ENCODE data around the gene PSD4.
"Not testable (repeated sequence)": the region's sequence is repeated elsewhere in the genome, so short reads cannot be mapped to it uniquely, and the experiment has no call there.

The PSD4 gene

DNA sequence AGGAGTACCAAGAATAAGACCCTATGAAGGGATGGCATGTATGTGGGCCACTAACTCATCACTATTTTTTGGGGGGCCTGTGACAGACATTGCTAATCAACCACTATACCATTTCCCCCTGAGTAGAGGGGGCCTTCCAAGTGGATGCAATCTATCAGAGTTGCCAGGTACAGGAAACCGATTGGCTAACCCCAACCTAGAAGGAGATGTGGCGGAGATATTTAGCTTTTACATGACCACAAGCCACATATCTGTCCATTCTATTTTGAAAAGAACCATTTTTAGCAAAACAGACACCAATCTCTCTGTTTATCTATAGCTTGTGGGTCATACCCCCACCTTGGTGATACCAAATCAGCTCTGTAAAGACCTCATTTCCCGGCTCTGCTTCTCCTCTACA lies 53.9 kb downstream of the PSD4 start:
- FAIRE-seq (no peak), DNase-seq (ENCODE audit: insufficient read length, low spot score) (no peak)
- no peak for TF ChIP-seq POLR2A (IDR thresholded peaks at IDR 0.05; ENCODE audit: low read depth, low read length)

DNA sequence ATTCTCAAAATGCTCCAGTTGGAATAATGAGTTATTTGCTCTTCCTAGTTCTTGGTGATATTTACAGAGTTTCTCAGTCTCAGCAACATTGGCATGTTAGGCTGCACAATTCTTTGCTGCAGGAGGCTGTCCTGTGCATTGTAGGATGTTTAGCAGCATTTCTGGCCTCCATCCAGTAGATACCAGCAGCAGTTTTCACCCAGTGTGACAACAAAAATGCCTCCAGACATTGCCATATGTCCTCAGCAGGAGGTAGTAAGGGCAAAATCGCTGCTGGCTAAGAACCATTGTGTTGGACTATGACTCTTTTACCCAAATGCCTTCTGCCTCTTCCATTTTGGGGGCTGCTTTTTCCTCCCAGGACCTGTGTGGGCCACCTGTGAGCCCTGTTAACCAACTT lies 54.6 kb downstream of the PSD4 start:
- DNase-seq (ENCODE audit: insufficient read length, low spot score) (no peak), FAIRE-seq (no peak)
- no peak for TF ChIP-seq POLR2A (IDR thresholded peaks at IDR 0.05; ENCODE audit: low read depth, low read length)

DNA sequence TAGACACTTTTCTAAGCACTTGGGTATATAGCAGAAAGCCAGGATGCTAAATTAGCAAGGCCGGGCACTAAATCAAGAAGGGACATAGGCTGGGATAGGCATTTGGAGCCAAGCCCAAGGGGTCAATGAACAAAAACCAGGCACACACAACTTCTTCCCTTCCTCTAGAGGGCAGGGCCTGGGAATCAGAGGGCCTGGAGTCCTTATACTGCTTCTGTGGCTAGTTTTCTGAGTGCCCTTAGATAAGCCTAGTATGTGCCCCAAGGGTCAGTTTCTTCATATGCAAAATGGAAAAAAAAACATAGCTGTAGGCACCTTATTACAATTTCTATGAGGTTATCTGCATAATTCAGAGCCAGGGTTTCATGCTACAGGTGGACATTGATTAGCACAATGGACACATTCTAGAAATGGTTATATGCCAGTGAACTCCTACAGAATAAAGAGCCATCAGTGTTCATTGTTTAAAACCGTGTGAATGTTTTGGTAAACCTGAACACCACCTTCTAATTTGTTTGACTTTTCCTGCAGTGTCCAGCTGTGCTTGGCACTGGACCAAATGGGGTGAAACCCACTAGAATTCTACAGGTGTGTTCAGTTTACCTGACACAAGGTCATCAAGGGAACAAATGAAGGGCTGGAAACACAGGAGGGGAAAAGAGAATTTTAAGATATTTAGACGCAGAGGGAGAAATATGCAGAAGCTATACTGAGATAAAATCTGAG lies 55.4 kb downstream of the PSD4 start:
- DNase-seq (ENCODE audit: insufficient read length, low spot score) (no peak), FAIRE-seq (no peak)
- no peak for TF ChIP-seq POLR2A (IDR thresholded peaks at IDR 0.05; ENCODE audit: low read depth, low read length)

DNA sequence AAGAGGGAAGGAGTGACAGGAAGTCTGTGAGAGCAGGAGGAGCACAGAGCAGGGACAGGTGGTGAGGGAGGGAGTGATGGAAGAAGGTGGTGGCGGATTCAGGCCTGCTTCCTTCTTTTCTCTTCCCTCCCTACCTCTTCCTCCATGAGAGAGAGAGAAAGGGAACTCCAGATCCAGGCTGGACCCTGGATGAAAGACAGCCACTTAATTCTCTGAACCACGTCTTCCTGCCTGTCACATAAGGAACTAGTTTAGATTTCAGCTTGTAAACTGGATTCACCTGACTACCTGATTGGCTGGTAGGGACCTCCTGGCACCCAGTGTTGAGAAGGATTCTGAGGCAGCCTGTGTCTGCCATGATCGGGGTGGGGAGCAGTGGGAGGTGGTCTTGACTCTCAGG lies 56.0 kb downstream of the PSD4 start:
- FAIRE-seq (no peak), DNase-seq (ENCODE audit: insufficient read length, low spot score) (no peak)
- no peak for TF ChIP-seq POLR2A (IDR thresholded peaks at IDR 0.05; ENCODE audit: low read depth, low read length)

DNA sequence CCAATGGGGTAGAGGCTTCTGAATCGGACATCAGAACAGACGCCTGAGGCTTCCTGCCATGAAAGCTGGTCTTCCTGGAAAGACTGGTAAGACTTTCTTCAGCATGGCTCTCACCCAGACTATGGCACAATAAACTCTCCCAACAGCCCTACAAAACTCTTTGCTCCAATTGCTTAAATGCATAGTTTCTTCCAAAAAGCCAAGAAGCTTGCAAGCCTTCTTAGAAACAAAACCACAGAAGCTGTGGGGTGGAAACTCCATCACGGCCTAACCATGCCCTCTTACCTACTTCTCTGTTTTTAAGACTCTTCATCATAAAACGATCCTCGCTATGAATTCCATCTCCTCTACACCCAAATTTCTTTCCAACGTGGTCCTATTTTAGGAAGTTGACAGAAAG lies 56.8 kb downstream of the PSD4 start:
- no peak for TF ChIP-seq POLR2A (IDR thresholded peaks at IDR 0.05; ENCODE audit: low read depth, low read length)
- FAIRE-seq (no peak), DNase-seq (ENCODE audit: insufficient read length, low spot score) (no peak)

DNA sequence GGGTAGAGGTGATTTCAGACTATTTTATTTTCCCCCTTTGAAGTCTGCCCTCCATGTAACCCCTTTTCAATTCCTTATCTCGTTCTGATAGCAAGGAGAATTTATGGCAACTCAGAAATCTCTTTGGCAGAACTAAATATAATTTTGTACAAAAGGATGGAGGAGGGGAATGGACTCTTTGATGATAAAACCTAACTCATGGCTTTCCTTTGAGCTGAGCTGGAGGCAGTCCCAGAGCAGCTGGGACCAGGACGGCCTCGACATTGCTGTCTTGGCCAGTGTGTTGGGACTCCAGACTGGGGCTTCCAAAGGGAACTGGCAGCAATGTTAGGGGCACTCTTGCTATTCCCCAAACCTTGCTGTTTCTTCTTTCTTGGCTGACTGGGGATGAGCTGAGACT lies 57.3 kb downstream of the PSD4 start:
- DNase-seq (ENCODE audit: insufficient read length, low spot score) (no peak), FAIRE-seq (no peak)
- TF ChIP-seq POLR2A (IDR thresholded peaks at IDR 0.05; ENCODE audit: low read depth, low read length), result no peak

DNA sequence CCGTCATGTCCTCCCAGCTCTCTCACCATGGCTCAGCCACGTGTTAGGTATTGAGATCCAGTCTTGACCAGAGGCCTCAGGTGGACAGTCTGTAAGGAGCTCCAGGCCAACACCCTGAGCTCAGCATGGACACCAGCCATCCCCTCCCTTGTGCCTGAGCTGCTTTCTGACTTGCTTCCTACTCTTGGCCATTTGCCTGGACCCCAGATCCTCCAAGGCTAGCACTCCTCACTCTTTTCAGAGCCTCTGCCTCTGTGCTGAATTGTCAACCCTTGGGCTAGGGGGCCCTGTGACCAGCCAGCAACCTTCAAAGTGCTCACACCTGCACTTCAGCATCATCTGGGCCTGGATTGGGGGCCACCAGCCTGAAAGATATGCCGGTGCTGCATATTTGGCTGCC lies 58.4 kb downstream of the PSD4 start:
- no peak for FAIRE-seq
- TF ChIP-seq POLR2A (IDR thresholded peaks at IDR 0.05; ENCODE audit: low read depth, low read length), result no peak
- no peak for DNase-seq (ENCODE audit: insufficient read length, low spot score)

DNA sequence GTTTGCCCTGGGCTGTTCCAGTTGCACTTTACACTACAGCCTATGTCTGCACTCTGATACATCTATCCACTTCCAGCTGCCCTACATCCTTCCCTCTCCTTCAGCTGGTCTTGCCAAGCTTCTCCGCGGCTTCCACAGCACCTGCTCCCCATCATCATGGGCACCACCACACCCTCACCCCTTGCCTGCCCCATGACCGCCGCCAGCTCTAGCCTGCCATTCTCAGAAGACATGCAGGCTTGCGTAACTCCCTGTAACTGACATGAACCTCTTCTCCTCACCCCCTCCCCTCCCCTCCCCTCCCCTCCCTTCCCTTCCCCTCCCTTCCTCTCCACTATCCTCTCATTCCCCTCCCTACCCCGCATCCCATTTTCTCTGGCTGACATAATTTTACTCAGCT lies 59.0 kb downstream of the PSD4 start:
- no peak for DNase-seq (ENCODE audit: insufficient read length, low spot score)
- no peak for TF ChIP-seq POLR2A (IDR thresholded peaks at IDR 0.05; ENCODE audit: low read depth, low read length)
- no peak for FAIRE-seq

DNA sequence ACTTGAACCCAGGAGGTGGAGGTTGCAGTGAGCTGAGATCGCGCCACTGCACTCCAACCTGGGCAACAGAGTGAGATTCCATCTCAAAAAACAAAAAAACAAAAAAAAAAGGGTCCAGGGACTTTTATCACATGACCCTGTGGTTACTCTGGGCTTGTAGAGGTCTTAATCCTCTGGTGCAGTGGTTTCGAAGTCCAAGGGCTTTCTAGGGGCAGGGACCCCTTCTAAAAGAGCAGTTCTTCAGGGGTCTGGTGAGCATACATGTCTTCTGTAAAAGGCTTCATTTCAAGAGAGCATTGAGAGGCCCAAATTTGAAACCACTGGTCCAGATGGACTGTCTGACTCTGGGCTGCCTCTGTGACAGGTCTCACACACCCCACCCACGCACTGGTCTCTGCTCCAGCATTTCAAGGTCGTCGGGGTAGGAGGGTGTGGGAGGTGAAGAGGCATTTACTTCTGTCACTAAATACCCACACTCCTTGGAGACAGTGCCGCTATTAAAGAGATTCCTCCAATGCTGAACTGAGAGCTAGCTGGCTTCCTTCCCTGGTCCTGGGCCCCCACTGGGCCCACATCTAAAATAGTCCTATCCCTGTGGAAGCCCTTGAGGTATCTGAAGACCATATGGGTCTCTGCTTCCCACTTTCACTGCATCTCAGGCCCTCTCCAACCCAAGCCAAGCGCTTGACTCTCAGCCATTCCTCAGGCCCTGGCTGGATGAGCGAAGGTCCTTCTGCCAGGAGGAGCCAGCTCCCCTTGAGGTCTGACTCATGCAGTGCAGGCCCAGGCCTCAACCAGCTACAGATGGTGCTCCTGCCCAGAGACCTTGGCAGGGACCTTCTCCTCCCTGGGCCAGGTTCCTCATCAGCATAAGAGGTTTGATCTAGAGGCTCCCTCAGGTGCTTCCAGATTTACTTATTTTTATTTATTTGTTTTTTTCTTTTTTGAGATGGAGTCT lies 60.1 kb downstream of the PSD4 start:
- FAIRE-seq (no peak), DNase-seq (ENCODE audit: insufficient read length, low spot score) (peak; percentile 55)

DNA sequence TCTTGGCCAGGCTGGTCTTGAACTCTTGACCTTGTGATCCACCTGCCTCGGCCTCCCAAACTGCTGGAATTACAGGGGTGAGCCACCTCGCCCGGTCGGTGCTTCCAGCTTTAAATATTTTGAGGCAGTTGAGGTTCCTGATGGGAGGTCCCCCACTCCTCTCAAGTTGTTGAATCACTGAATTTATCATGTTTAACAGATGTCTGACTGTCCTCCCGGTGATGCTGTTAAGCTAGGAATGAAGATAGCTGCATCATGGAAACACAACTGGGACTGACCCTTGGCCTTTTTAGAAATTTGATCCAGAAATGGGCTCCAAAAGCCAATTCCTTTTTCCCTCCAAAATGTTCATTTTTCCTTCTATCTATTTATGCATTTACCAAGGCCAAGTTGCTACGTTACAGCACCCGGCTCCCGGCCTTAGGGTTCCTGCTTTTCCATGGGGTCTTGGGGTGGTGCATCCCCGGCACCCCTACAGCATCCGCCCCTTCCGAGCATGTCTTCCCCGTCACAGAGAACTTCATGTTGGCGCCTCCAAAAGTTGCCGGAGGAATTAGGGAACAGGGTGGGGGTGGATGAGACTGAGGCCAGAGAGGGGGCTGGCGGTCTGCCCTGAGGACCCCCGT lies 61.1 kb downstream of the PSD4 start:
- DNase-seq (ENCODE audit: insufficient read length, low spot score), result no peak
- no peak for TF ChIP-seq POLR2A (IDR thresholded peaks at IDR 0.05; ENCODE audit: low read depth, low read length)
- FAIRE-seq, result no peak

More for the DNA sequence above, 60.1 kb downstream of the PSD4 start:
- TF ChIP-seq POLR2A (IDR thresholded peaks at IDR 0.05; ENCODE audit: low read depth, low read length), result no peak

DNA sequence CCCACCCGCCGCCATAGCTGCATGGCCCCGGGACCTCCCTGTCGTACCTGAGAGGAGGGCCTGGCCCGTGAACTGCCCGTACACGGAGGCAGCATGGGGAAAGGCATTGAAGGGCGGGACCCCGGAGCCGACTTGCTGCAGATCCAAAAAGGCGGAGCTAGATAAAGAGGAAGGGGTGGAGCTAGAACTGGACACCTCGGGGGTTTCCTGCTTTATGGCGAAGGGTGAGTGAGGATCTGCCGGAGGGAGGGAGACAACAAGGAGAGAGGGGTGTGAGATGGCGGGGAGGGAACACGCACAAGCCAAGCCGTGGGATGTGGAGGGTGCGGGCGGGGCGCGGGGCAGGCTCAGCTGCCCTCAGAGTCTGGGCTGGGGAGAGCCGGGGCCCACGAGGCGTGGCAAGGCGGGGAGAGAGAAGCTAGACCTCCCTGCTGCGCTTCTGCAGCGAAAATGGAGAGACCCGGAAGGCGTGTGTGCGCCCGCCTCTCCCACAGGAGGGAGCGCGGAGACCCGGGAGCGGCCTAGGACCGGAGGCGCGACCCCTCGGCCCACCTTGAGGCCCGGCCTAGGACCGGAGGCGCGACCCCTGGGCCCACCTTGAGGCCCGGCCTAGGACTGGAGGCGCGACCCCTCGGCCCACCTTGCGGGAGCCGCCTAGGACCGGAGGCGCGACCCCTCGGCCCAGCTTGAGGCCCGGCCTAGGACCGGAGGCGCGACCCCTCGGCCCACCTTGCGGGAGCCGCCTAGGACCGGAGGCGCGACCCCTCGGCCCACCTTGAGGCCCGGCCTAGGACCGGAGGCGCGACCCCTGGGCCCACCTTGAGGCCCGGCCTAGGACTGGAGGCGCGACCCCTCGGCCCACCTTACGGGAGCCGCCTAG lies 61.8 kb downstream of the PSD4 start:
- FAIRE-seq; DNase-seq (ENCODE audit: insufficient read length, low spot score): not testable (repeated sequence)

DNA sequence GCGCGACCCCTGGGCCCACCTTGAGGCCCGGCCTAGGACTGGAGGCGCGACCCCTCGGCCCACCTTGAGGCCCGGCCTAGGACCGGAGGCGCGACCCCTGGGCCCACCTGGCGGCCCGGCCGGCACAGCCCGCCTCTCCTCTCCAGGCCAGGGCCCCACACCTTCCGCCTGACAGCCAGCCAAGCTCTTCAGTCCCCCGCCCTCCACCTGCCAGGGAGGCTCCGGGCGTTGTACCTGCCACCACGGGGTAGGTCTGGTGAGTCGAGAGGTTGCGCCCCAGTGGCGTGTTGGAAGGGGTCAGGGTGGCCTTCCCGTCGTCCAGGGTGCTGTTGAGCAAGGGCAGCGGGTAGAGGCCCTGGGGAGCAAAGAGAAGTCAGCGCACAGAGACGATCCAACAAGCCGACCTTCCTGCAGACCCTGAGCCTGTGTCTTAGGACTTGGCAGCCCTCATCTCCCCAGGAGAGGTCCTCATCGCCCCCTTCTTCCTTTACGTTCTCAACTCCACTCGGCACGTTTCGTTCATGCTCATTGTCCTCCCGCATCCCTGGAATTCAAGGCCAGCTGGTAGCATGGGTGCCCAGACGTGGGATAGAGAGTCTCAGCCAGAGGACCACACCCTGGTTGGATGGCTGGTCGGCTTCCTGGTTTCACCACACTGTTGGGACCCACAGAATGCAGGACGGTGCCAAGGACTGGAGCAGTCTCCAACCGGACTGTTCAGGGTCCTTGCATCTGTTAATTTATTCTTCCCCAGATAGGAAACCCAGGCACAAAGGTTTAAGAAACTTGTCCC lies 62.8 kb downstream of the PSD4 start:
- DNase-seq (ENCODE audit: insufficient read length, low spot score) (no peak), FAIRE-seq (no peak)
- no peak for TF ChIP-seq POLR2A (IDR thresholded peaks at IDR 0.05; ENCODE audit: low read depth, low read length)

Measured in H54 (cell line).